PC-3 (cell line): ENCODE data around the gene ZNF768.

Experiments
- EZH2 ChIP-seq: fragments of 300-600 bp; sonication (generic); IDR thresholded peaks from one replicate; pipeline ENCODE4 v1.6.1; 2017; ENCODE audit warnings: antibody characterized with exemption, mild to moderate bottlenecking, low read length; ENCODE audit not compliant: unreplicated experiment
- EZH2phosphoT487 ChIP-seq: fragments of 300-600 bp; sonication (generic); IDR thresholded peaks from 2 replicates; pipeline ENCODE4 v1.6.1; 2018; ENCODE audit warnings: mild to moderate bottlenecking, antibody characterized with exemption, low read length, borderline replicate concordance
- TF ChIP-seq, protein P1 (sequence below): fragments of 300-600 bp; sonication (generic); conservative IDR thresholded peaks from 2 replicates; pipeline ENCODE4 v1.5.1; 2017; ENCODE audit warnings: antibody characterized with exemption, low read depth, mild to moderate bottlenecking, low read length

DNA sequence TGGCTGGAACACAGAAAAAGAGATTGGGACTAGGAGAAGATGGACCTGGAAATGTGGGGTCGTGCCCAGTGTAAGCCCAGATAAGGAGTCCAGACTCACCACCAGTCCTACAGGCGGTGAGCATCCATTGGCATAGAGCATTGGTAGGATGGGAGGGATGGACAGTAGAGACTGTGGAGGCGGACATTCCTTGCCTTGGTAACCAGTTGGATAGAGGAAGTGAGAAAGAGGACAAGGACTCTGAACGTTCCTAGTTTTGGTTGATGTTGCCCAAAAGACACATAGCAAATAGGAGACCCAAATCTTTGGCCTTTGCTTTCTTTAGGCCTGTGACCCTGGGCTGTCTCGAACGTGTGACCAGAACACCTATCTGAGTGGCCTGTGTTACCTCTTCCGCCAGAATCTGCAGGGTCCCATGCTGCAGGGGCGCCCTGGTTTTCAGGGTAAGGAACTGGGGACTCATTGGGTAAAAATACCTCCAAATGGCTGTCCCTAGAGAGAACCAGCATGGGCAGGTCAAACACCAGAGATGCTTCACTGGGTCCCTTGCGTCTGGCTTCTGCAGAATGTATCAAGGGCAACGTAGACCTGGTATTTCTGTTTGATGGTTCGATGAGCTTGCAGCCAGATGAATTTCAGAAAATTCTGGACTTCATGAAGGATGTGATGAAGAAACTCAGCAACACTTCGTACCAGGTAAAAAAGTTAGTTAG lies 47.4 kb downstream of the ZNF768 start:
- TF ChIP-seq, protein P1, sequence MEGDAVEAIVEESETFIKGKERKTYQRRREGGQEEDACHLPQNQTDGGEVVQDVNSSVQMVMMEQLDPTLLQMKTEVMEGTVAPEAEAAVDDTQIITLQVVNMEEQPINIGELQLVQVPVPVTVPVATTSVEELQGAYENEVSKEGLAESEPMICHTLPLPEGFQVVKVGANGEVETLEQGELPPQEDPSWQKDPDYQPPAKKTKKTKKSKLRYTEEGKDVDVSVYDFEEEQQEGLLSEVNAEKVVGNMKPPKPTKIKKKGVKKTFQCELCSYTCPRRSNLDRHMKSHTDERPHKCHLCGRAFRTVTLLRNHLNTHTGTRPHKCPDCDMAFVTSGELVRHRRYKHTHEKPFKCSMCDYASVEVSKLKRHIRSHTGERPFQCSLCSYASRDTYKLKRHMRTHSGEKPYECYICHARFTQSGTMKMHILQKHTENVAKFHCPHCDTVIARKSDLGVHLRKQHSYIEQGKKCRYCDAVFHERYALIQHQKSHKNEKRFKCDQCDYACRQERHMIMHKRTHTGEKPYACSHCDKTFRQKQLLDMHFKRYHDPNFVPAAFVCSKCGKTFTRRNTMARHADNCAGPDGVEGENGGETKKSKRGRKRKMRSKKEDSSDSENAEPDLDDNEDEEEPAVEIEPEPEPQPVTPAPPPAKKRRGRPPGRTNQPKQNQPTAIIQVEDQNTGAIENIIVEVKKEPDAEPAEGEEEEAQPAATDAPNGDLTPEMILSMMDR: no peak
- TF ChIP-seq EZH2: no peak
- no peak for TF ChIP-seq EZH2phosphoT487
